AG04449 (cell line): Measurements from ENCODE around the gene TSPAN5.

Source experiments
- CTCF ChIA-PET: fragments of 350-600 bp; formaldehyde crosslinking; extraction: SDS; loops from one replicate; lab custom pipeline; 2021; ENCODE audit warnings: antibody characterized with exemption; lab: Yijun Ruan, JAX
- POLR2A ChIA-PET: fragments of 400-600, 350-600 bp; formaldehyde crosslinking; extraction: SDS; loops from one replicate; lab custom pipeline; 2020; ENCODE audit warnings: antibody characterized with exemption, inconsistent platforms; lab: Yijun Ruan, JAX
- DNase-seq: peaks from one replicate; pipeline ENCODE4 v3.0.0-alpha.2; 2010; ENCODE audit warnings: low read depth, low spot score
- H3K4me3 ChIP-seq: 2 replicates; pipeline ENCODE4 v1.5.1; 2011; ENCODE audit warnings: low read depth, mild to moderate bottlenecking, control low read depth, low read length
- CTCF ChIP-seq: IDR thresholded peaks from one replicate; pipeline ENCODE4 v1.5.1; 2011; ENCODE audit warnings: mild to moderate bottlenecking, moderate library complexity, low read length, control low read depth, inconsistent platforms; ENCODE audit not compliant: insufficient read depth; ENCODE audit errors: missing control alignments

The TSPAN5 gene

GRCh38 chr4:98643755-98644154 is 14.7 kb downstream of the TSPAN5 start:
- ChIA-PET CTCF (no interaction called here), POLR2A (no interaction called here)
- no peak for DNase-seq
- no peak overlapping the region for H3K4me3 ChIP-seq
- no peak for TF ChIP-seq CTCF

GRCh38 chr4:98642991-98643426 is 15.4 kb downstream of the TSPAN5 start:
- CTCF ChIA-PET, result interaction anchor here (2.2 kb wide), 1 partner anchor 10 kb away, joined by 7 read pairs; no protein-coding TSS in a partner anchor
- POLR2A ChIA-PET, result no interaction called here
- DNase-seq, result no peak
- TF ChIP-seq CTCF, result no peak
- H3K4me3 ChIP-seq, result no peak overlapping the region

GRCh38 chr4:98641906-98642668 is 16.3 kb downstream of the TSPAN5 start:
- DNase-seq, result no peak
- ChIA-PET CTCF (interaction anchor here (1.5 to 2.2 kb wide), 3 partner anchors 11 to 136 kb away, joined by 3 to 7 read pairs (median 4); no protein-coding TSS in a partner anchor), POLR2A (no interaction called here)
- no peak overlapping the region for H3K4me3 ChIP-seq
- no peak for TF ChIP-seq CTCF

- ChIA-PET POLR2A (no interaction called here), CTCF (interaction anchor here (1.5 to 2.2 kb wide), 3 partner anchors 12 to 135 kb away, joined by 3 to 7 read pairs (median 4); no protein-coding TSS in a partner anchor)
- H3K4me3 ChIP-seq, result no peak overlapping the region
- DNase-seq, result no peak
- no peak for TF ChIP-seq CTCF
Measured at GRCh38 chr4:98641376-98641775, 17.0 kb downstream of the TSPAN5 start.

GRCh38 chr4:98639523-98639922 is 18.9 kb downstream of the TSPAN5 start:
- ChIA-PET POLR2A (no interaction called here), CTCF (interaction anchor here (0.8 to 1.5 kb wide), 3 partner anchors 16 to 172 kb away, joined by 3 to 4 read pairs (median 3); no protein-coding TSS in a partner anchor)
- DNase-seq, result no peak
- no peak for TF ChIP-seq CTCF
- no peak overlapping the region for H3K4me3 ChIP-seq

GRCh38 chr4:98639108-98639507 is 19.3 kb downstream of the TSPAN5 start:
- no peak overlapping the region for H3K4me3 ChIP-seq
- DNase-seq, result no peak
- POLR2A ChIA-PET, result no interaction called here
- CTCF ChIA-PET, result interaction anchor here (0.8 to 1.5 kb wide), 3 partner anchors 16 to 348 kb away, joined by 3 to 4 read pairs (median 3); no protein-coding TSS in a partner anchor
- TF ChIP-seq CTCF, result no peak
